HG03571 (cell line): ENCODE results near the gene UBP1.
"Not testable (repeated sequence)": the region's sequence is repeated elsewhere in the genome, so short reads cannot be mapped to it uniquely, and the experiment has no call there.

Experiments
- ATAC-seq: cut with Tn5 transposase; IDR thresholded peaks from one replicate; pipeline ENCODE4 v1.9.1; 2021; ENCODE audit not compliant: unreplicated experiment

The UBP1 gene

DNA sequence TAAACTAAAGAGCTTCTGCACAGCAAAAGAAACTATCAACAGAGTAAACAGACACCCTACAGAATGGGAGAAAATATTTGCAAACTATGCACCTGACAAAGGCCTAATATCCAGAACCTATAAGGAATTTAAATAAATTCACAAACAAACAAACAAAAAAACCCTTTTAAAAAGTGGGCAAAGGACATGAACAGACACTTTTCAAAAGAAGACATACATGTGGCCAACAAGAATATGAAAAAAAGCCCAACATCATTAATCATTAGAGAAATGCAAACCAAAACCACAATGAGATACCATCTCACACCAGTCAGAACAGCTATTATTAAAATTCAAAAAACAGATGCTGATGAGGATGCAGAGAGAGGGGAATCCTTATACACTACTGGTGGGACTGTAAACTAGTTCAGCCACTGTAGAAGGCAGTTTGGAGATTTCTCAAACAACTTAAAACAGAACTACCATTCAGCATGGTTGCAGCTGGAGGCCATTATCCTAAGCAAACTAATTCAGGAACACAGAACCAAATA, 101.2 kb downstream of the UBP1 start:
- ATAC-seq, result not testable (repeated sequence)
